RWPE1 (cell line): ENCODE results near the gene PCDHGC3.

ENCODE experiments used
- CTCF ChIA-PET: fragments of 350-600 bp; sonication (Branson Sonifier 250); formaldehyde crosslinking; extraction: SDS; loops from one replicate; lab custom pipeline; 2021; lab: Yijun Ruan, JAX
- POLR2A ChIA-PET: fragments of 400-600 bp; formaldehyde crosslinking; extraction: SDS; loops from one replicate; lab custom pipeline; 2020; ENCODE audit warnings: antibody characterized with exemption; ENCODE audit not compliant: low non-redundant PET; lab: Yijun Ruan, JAX
- DNase-seq: peaks from one replicate; pipeline ENCODE4 v3.0.0; 2012; ENCODE audit warnings: low spot score
- H3K27ac ChIP-seq: fragments of 450-650 bp; 2 replicates; pipeline ENCODE4 v1.5.1; 2017
- CTCF ChIP-seq: fragments of 450-650 bp; conservative IDR thresholded peaks from 2 replicates; pipeline ENCODE4 v1.5.1; 2017; ENCODE audit warnings: low read depth, mild to moderate bottlenecking

Gene PCDHGC3

GRCh38 chr5:141477044-141477575 is 1.3 kb downstream of the PCDHGC3 start:
- ChIA-PET POLR2A (interaction anchor here (1.7 kb wide), 1 partner anchor 38 kb away, joined by 9 read pairs; no protein-coding TSS in a partner anchor), CTCF (interaction anchor here (0.7 to 2.1 kb wide), 7 partner anchors 10 to 51 kb away, joined by 3 to 17 read pairs (median 5); no protein-coding TSS in a partner anchor)
- TF ChIP-seq CTCF = no peak
- H3K27ac ChIP-seq = peak overlapping the region; percentile 90
- no peak for DNase-seq

- no peak for DNase-seq
- POLR2A ChIA-PET = no interaction called here
- H3K27ac ChIP-seq = no peak overlapping the region
- CTCF ChIA-PET = interaction anchor here (0.6 to 2.1 kb wide), 11 partner anchors 9 to 851 kb away, joined by 3 to 9 read pairs (median 6); partner anchors contain the start of gene PCDHGC5
- TF ChIP-seq CTCF = no peak
Observed at GRCh38 chr5:141477815-141478214, 2.0 kb downstream of the PCDHGC3 start.

- ChIA-PET POLR2A (interaction anchor here (0.9 kb wide), 1 partner anchor 11 kb away, joined by 5 read pairs; the partner anchor contains the start of gene PCDHGC5), CTCF (interaction anchor here (0.6 to 2.1 kb wide), 18 partner anchors 8 to 1226 kb away, joined by 3 to 9 read pairs (median 4); partner anchors contain the start of gene PCDHGC5)
- no peak for TF ChIP-seq CTCF
- DNase-seq = peak; percentile 60
- H3K27ac ChIP-seq = no peak overlapping the region
Observed at GRCh38 chr5:141478321-141478945, 2.7 kb downstream of the PCDHGC3 start.

GRCh38 chr5:141479776-141480175 is 4.0 kb downstream of the PCDHGC3 start:
- ChIA-PET CTCF (interaction anchor here (1.9 kb wide), 1 partner anchor 45 kb away, joined by 7 read pairs; no protein-coding TSS in a partner anchor), POLR2A (no interaction called here)
- DNase-seq = no peak
- no peak overlapping the region for H3K27ac ChIP-seq
- TF ChIP-seq CTCF = no peak

GRCh38 chr5:141483902-141484301 is 8.1 kb downstream of the PCDHGC3 start:
- H3K27ac ChIP-seq = no peak overlapping the region
- DNase-seq = no peak
- POLR2A ChIA-PET = interaction anchor here (0.6 to 1.0 kb wide), 2 partner anchors 37 to 643 kb away, joined by 3 to 4 read pairs; no protein-coding TSS in a partner anchor
- no peak for TF ChIP-seq CTCF
- CTCF ChIA-PET = interaction anchor here (1.7 kb wide), 1 partner anchor 30 kb away, joined by 5 read pairs; no protein-coding TSS in a partner anchor

GRCh38 chr5:141484310-141484640 is 8.5 kb downstream of the PCDHGC3 start:
- H3K27ac ChIP-seq = no peak overlapping the region
- ChIA-PET POLR2A (interaction anchor here (1.0 kb wide), 1 partner anchor 37 kb away, joined by 3 read pairs; no protein-coding TSS in a partner anchor), CTCF (interaction anchor here (1.7 kb wide), 1 partner anchor 29 kb away, joined by 5 read pairs; no protein-coding TSS in a partner anchor)
- TF ChIP-seq CTCF = no peak
- DNase-seq = no peak
